ENCODE results near the gene ZFPM1. TPM values are rescaled to one million over a fixed set of nuclear protein-coding genes. Genes with fewer than 3 reads are reported as not detected.

The ZFPM1 gene
- total RNA-seq, 1 donor from 2014 or later: 19.3 TPM

DNA sequence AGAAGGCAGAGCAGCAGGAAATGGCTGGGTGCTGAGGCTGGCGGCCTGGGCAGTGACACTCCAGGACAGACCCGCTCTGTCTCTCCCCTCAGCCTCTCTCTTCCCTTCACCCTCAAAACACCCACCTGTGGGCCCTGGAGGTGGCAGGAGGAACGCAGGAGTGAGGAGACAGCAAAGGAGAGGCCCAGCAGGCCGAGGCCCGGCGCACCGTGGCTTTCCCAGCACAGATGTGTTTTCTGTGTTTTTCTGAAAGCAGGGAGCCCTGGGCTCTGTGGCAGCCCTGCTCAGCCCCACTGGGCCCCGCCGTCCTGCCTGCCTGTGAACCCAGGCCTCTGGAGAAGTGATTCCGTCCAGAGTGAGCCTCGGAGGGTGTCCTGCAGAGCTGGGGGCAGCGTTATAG, 39.8 kb upstream of the ZFPM1 start:
- H3K9me3 Mint-ChIP-seq: no peaks in the 10 kb centered on the region
- H3K4me1 Mint-ChIP-seq: no peaks in the 10 kb centered on the region
- DNase-seq: no peak
- intact Hi-C loops (cut with micrococcal nuclease): no loop called here
- H3K27me3 Mint-ChIP-seq: no peaks in the 10 kb centered on the region
- no peaks in the 10 kb centered on the region for H3K36me3 Mint-ChIP-seq (ENCODE audit: low read depth)
- no peak overlapping the region for H3K4me3 Mint-ChIP-seq
- H3K27ac Mint-ChIP-seq: no peak overlapping the region

DNA sequence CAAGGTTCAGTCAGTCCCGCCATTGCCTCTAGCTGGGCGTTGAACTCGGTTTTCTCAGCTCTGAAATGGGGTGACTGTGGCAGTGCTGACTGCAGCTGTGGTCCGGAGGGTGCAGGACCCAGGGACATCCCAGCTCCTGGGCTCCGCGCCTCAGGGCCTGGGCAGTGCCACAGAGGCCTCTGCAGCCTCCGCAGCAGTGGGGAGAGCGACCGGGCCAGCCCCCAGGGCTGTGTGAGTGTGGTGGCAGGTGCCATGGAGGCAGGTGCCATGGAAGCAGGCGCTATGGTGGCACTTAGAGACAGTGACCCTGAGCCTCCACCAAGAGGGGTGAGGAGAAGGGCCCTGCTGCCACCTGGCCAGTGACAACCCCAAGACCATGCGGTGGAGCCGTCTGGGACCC, 39.4 kb upstream of the ZFPM1 start:
- H3K27me3 Mint-ChIP-seq: no peaks in the 10 kb centered on the region
- H3K36me3 Mint-ChIP-seq (ENCODE audit: low read depth): no peaks in the 10 kb centered on the region
- intact Hi-C loops (cut with micrococcal nuclease): no loop called here

DNA sequence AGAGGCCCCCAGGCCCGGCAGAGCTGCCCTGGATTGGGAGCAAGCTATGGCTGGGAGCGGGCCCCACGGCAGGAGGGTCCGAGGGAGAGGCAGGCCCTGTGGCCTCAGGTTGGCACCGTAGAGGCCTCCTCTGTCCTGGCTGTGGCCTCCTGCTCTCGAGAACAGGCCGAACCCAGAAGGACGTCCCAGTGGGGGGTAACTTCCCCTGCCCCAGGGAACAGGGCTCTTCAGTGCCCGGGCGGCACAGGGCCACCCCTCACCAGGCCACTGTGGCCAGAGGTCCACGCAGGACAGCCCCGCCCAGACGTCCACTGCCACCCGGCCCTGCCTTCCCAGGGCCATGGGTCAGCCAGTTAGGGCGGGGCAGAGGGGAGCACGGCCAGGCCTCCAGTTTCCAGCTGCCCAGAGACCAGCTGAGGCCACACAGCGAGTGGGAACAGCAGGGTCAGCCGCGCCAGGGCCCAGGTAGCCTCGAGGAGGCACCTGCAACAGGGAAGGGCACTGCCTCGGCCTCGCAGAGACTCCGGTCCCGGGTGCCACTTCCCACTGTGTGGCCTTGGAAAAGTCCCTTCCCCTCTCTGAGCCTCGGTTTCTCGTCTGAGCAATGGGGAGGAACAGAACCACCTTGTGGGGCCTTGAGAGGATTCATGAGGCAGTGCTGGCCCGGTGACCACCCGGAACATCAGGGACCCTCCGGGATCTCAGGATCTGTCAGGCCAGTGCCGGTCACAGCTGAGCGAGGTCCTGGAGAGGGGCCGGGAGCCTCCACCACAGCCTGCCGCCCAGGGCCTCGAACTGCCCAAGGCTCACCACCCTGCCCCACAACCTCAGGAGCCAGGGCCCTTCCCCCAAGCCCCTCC, 38.3 kb upstream of the ZFPM1 start:
- H3K9me3 Mint-ChIP-seq: no peaks in the 10 kb centered on the region
- DNase-seq: no peak
- H3K27me3 Mint-ChIP-seq: no peaks in the 10 kb centered on the region
- intact Hi-C loops (cut with micrococcal nuclease): no loop called here
- H3K27ac Mint-ChIP-seq: no peak overlapping the region
- H3K4me3 Mint-ChIP-seq: no peak overlapping the region
- H3K36me3 Mint-ChIP-seq (ENCODE audit: low read depth): no peaks in the 10 kb centered on the region
- no peaks in the 10 kb centered on the region for H3K4me1 Mint-ChIP-seq

More for the DNA sequence above, 39.4 kb upstream of the ZFPM1 start:
- H3K4me1 Mint-ChIP-seq: no peaks in the 10 kb centered on the region
- H3K9me3 Mint-ChIP-seq: no peaks in the 10 kb centered on the region
- H3K4me3 Mint-ChIP-seq: no peak overlapping the region
- DNase-seq: no peak
- no peak overlapping the region for H3K27ac Mint-ChIP-seq

DNA sequence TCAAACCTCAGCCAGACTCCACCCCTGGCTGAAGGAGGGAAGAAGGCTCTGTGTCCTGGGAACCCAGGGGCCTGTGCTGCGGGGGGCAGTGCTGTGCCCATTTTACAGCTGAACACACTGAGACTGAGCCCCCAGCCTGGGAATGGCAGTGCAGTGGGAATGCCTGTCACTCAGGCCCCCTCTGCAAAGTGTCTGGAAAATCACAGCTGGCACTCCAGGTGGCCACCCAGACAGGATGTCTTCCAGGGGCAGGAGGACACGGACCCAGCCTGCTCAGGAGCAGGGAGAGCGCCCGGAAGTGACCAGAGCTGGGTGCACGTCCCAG, 37.7 kb upstream of the ZFPM1 start:
- DNase-seq: no peak
- intact Hi-C loops (cut with micrococcal nuclease): no loop called here
- no peaks in the 10 kb centered on the region for H3K9me3 Mint-ChIP-seq
- H3K36me3 Mint-ChIP-seq (ENCODE audit: low read depth): no peaks in the 10 kb centered on the region
- no peak overlapping the region for H3K4me3 Mint-ChIP-seq
- no peak overlapping the region for H3K27ac Mint-ChIP-seq
- H3K4me1 Mint-ChIP-seq: no peaks in the 10 kb centered on the region
- no peaks in the 10 kb centered on the region for H3K27me3 Mint-ChIP-seq

DNA sequence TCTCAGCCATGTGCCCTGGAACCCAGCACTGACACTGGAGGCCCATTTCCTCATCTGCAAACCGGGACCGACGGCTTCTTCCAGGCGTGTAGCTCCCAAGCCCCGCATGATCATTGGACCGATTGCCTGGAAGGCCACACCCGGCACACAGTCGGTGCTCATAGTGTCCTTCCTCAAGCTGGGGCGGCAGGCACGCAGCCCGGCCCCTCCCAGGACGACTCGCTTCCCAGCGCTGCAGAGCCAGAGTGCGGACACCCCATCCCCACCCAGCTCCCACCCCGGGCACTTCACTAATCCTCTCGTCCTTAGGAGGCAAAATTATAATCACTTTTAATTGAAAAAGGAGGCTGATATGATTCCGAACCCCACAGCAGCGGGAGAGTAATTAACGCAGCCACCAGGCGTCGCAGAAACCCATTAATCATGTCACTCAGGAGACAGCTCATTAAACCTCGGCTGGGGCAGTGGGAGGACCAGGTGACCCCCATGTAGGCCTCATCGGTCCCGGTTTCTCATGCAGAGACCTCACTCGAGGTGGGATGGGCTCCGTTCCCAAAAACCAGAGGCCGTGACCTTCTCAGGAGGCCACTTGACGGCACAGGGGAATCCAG, 37.3 kb upstream of the ZFPM1 start:
- H3K27ac Mint-ChIP-seq: no peak overlapping the region
- H3K36me3 Mint-ChIP-seq (ENCODE audit: low read depth): no peaks in the 10 kb centered on the region
- no peaks in the 10 kb centered on the region for H3K4me1 Mint-ChIP-seq
- H3K9me3 Mint-ChIP-seq: no peaks in the 10 kb centered on the region
- no peaks in the 10 kb centered on the region for H3K27me3 Mint-ChIP-seq
- intact Hi-C loops (cut with micrococcal nuclease): no loop called here
- DNase-seq: no peak
- H3K4me3 Mint-ChIP-seq: no peak overlapping the region

DNA sequence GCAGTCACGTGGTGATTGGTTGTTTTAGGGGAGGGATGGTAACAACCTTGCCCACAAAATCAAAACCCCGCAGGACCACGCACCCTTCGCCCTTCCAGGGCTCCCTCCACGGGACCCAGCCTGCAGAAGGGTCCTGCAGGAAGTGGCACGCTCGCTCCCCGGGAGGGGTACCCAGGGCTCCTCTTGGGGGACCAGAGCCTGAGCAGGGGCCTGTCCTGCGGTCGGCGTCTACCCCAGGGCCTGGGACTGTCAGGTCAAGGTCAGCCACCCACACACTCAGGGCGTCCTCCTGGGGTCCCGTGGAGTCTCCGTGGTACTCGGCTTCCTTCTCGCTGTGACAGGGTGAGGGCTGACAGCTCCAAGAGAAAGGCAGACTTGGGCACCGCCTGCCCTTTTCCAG, 36.4 kb upstream of the ZFPM1 start:
- Mint-ChIP-seq H3K4me3 (no peak overlapping the region), H3K27ac (no peak overlapping the region), H3K27me3 (no peaks in the 10 kb centered on the region), H3K4me1 (no peaks in the 10 kb centered on the region), H3K36me3 (ENCODE audit: low read depth) (no peaks in the 10 kb centered on the region), H3K9me3 (no peaks in the 10 kb centered on the region)
- intact Hi-C loops (cut with micrococcal nuclease): no loop called here
- DNase-seq: no peak

DNA sequence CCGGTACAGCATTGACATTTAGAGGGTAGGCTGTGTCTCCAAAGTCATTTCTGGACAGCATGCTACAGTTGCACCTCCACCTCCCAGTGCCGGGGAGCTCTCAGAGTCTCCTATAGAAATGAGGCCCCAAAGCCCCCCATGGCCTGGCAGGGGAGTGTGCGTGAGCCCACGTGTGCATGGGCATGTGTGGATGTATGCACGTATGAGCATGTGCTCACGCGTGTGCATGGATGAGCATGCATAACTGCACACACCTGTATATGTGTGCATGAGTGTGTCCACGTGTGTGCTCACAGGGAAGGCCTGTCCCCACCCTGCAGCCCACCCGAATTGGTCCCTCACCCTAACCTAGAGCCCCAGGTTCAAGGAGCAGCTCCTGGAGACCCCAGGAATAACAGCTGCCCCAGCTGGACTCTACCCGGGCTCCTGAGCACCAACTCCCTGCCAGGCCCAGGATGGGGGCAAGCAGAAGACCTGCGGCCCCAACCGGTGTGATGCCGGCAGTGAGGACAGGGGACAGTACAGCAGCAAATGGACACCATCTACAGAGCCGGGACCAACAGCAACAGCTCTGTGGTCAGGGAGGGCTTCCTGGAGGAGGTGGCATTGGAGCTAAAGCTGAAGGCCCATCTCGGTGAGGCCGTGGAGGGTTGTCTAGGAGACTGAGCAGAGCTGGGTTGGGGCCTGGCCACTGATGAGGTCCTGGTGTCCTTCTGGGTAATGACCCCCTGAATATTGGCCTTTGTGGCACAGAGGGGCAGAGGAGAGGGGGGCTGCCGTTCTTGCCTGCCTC, 35.2 kb upstream of the ZFPM1 start:
- DNase-seq: no peak
- Mint-ChIP-seq H3K27me3 (no peaks in the 10 kb centered on the region), H3K4me3 (no peak overlapping the region), H3K9me3 (no peaks in the 10 kb centered on the region), H3K27ac (no peak overlapping the region), H3K4me1 (no peaks in the 10 kb centered on the region), H3K36me3 (ENCODE audit: low read depth) (no peaks in the 10 kb centered on the region)
- intact Hi-C loops (cut with micrococcal nuclease): no loop called here

DNA sequence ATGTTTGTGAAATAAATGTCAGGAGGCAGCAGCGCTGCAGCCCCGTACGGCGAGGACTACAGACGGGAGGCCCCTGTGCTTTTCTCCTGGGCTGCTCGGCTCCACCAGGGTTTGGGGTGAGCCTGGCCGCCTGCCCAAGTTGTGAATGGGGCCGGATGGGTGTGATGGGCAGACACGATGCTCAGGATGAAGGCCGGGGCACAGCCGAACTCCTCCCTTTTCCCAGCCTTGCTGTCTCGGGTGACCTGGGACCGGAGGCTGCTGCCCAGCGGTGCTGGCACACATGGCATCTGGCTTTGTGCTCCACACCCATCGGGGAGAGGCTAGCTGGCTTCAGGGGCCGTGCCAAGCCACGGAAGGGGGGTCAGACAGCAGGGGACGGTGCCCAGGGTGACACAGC, 34.2 kb upstream of the ZFPM1 start:
- no peak for DNase-seq
- Mint-ChIP-seq H3K4me1 (no peaks in the 10 kb centered on the region), H3K9me3 (no peaks in the 10 kb centered on the region), H3K27me3 (peaks cover under 1% of the 10 kb centered on the region), H3K36me3 (ENCODE audit: low read depth) (no peaks in the 10 kb centered on the region), H3K27ac (no peak overlapping the region), H3K4me3 (no peak overlapping the region)
- intact Hi-C loops (cut with micrococcal nuclease): no loop called here

DNA sequence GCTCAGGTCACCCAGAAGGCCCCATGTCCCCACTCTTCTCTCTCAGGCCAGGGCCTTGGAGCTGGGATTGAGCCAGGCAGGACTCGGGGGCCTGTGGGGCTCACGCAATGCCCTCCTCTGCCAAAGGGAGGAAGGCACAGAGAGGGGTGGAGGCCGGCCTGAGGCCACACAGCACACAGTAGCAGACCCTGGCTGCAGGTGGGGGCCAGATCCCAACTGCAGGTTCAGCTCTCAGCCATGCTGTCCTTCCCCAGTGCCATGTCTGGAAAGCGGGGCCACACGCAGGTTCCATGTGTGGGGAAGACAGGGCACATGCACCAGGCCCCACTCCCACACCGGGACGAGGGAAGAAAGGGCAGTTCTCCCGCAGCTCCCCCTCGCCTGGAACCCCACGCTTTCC, 33.3 kb upstream of the ZFPM1 start:
- intact Hi-C loops (cut with micrococcal nuclease): no loop called here
- H3K4me1 Mint-ChIP-seq: no peaks in the 10 kb centered on the region
- H3K27ac Mint-ChIP-seq: no peak overlapping the region
- DNase-seq: no peak
- no peak overlapping the region for H3K4me3 Mint-ChIP-seq
- H3K9me3 Mint-ChIP-seq: no peaks in the 10 kb centered on the region
- peaks cover 5% of the 10 kb centered on the region for H3K27me3 Mint-ChIP-seq
- H3K36me3 Mint-ChIP-seq (ENCODE audit: low read depth): no peaks in the 10 kb centered on the region

DNA sequence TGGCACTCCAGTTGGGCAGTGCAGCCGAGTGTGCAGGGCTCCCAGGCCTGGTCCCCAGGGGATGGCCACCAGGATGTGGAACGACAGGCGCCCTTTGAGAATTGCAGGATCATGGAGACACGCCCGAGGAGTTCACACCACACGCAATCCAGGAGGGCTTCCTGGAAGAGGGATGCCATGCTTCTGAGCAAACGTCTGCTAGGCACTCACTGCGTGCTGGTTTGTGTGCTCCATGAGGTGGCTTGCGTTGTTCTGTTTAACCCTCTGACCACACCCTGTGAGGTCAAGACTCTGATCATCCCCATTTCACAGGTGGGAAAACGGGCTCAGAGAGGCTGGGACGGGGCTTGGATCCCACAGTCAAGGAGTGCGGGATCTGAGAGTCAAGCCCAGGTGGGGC, 32.6 kb upstream of the ZFPM1 start:
- intact Hi-C loops (cut with micrococcal nuclease): no loop called here
- DNase-seq: no peak
- H3K27me3 Mint-ChIP-seq: peaks cover 10% of the 10 kb centered on the region
- H3K4me1 Mint-ChIP-seq: no peaks in the 10 kb centered on the region
- H3K4me3 Mint-ChIP-seq: no peak overlapping the region
- no peaks in the 10 kb centered on the region for H3K36me3 Mint-ChIP-seq (ENCODE audit: low read depth)
- H3K27ac Mint-ChIP-seq: no peak overlapping the region
- no peaks in the 10 kb centered on the region for H3K9me3 Mint-ChIP-seq

DNA sequence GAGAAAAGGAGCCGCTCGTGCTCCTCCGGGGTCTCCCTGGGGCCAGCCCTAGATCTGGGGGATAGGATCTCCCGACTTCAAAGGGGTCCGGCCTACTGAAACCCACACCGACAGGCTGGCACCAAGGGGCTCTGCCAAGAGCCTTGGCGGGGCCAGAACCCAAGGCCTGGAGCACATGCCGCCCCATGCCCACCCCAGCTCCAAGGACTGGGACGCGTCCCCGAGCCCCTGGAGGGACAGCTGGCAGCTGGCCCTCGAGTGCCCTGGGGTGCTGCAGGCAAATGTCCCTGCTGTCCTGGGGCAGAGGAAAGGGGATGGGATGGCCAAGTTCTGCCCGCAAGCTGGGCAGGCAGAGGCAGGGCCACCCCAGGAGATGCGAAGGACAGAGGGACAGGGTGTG, 31.8 kb upstream of the ZFPM1 start:
- Mint-ChIP-seq H3K9me3 (no peaks in the 10 kb centered on the region), H3K27ac (no peak overlapping the region), H3K36me3 (ENCODE audit: low read depth) (no peaks in the 10 kb centered on the region), H3K27me3 (peaks cover 10% of the 10 kb centered on the region), H3K4me3 (no peak overlapping the region), H3K4me1 (no peaks in the 10 kb centered on the region)
- intact Hi-C loops (cut with micrococcal nuclease): no loop called here
- no peak for DNase-seq

DNA sequence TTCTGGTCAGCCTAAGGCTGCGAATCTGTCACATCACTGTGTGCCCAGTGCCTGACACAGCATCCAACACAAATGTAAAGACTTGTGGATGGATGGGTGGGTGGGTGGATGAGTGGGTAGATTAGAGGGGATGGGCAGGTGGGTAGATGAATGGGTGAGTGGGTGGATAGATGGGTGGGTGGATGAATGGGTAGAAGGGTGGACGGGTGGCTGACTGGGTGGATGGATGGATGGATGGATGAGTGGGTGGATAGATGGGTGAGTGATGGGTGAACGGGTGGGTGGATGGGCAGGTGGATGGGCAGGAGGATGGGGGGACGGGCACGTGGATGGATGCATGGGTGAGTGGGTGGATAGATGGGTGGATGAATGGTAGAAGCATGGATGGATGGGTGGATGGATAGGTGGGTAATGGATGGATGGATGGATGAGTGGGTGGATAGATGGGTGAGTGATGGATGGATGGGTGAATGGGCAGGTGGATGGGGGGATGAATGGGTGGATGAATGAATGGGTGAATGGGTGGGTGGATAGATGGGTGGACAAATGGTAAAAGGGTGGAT, 31.1 kb upstream of the ZFPM1 start:
- Mint-ChIP-seq H3K4me3 (no peak overlapping the region), H3K4me1 (no peaks in the 10 kb centered on the region), H3K36me3 (ENCODE audit: low read depth) (no peaks in the 10 kb centered on the region), H3K9me3 (no peaks in the 10 kb centered on the region), H3K27me3 (peaks cover 10% of the 10 kb centered on the region), H3K27ac (no peak overlapping the region)
- no peak for DNase-seq
- intact Hi-C loops (cut with micrococcal nuclease): no loop called here

DNA sequence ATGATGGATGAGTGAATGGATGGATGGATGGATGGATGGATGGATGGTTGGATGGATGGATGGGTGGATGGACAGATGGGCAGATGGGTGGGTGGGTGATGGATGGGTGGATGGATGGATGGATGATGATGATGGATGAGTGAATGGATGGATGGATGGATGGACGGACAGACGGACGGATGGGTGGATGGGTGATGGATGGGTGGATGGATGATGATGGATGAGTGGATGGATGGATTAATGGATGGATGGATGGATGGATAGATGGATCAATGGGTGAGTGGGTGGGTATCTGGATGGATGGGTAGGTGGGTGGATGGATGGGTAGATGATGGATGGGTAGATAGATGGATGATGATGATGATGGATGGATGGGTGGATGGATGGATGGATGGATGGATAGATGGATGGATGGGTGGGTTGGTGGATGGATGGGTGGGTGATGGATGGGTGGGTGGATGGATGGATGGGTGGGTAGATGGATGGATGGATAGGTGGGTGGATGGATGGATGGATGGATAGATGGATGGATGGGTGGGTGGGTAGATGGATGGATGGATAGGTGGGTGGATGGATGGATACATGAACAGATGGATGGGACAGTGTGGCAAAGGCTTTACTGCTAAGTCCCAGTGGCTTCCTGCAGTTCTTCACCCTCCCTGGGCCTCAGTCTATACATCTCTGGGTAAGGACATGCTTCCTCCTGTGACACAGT, 30.2 kb upstream of the ZFPM1 start:
- intact Hi-C loops (cut with micrococcal nuclease): no loop called here
- no peak overlapping the region for H3K4me3 Mint-ChIP-seq
- DNase-seq: no peak
- H3K4me1 Mint-ChIP-seq: no peaks in the 10 kb centered on the region
- H3K36me3 Mint-ChIP-seq (ENCODE audit: low read depth): no peaks in the 10 kb centered on the region
- H3K27me3 Mint-ChIP-seq: peaks cover 10% of the 10 kb centered on the region
- no peaks in the 10 kb centered on the region for H3K9me3 Mint-ChIP-seq
- no peak overlapping the region for H3K27ac Mint-ChIP-seq
